Measurements from ENCODE around the gene MACROD1. TPM values are rescaled to one million over a fixed set of nuclear protein-coding genes. Genes with fewer than 3 reads are reported as not detected.
A peak's percentile ranks its signal among the peaks of the same experiment; 100 is the strongest.

The MACROD1 gene
- total and polyA plus RNA-seq, 2 donors (not counting 3 experiments of a cell fraction or from before 2014, with no cell fraction given), result 11.0 to 16.2 TPM

GRCh38 chr11:64094463-64095260 is 71.3 kb downstream of the MACROD1 start:
- ChIA-PET POLR2A (no interaction called here), CTCF (interaction anchor here (1.1 to 2.8 kb wide), 3 partner anchors 8 to 94 kb away, joined by 3 to 18 read pairs (median 6); no protein-coding TSS in a partner anchor)
- Histone ChIP-seq H3K9me1 (replicated peaks; ENCODE audit: control insufficient read depth, extremely low read depth, insufficient read depth, low read length) (no peaks in the 10 kb centered on the region), H3K4me1 (ENCODE audit: control insufficient read depth, extremely low read depth, insufficient read depth, low read length) (peaks cover 15% of the 10 kb centered on the region), H4K20me1 (replicated peaks; ENCODE audit: control insufficient read depth, extremely low read depth, insufficient read depth, low read length) (no peaks in the 10 kb centered on the region), H3K36me3 (ENCODE audit: control insufficient read depth in 2 of 2, extremely low read depth in 1 of 2, insufficient read depth in 2 of 2, low read length in 2 of 2) (no peaks in the 10 kb centered on the region), H3K27ac (ENCODE audit: insufficient read depth, low read depth, low read length) (peak overlapping the region; percentile 47), H2AFZ (ENCODE audit: low read depth, low read length) (peak overlapping the region; percentile 20), H3K9ac (replicated peaks; ENCODE audit: extremely low read depth, insufficient read depth, low read length) (peak overlapping the region; percentile 29), H3K79me2 (ENCODE audit: control insufficient read depth, insufficient read depth, low read length) (no peaks in the 10 kb centered on the region), H3K9me3 (replicated peaks; ENCODE audit: control insufficient read depth, insufficient read depth, low read length) (no peaks in the 10 kb centered on the region), H3K4me3 (replicated peaks in 1 of 3; ENCODE audit: insufficient read depth in 1 of 3, low read depth in 1 of 3, low read length in 3 of 3) (no peak overlapping the region), H3K27me3 (ENCODE audit: control insufficient read depth in 2 of 2, insufficient read depth in 2 of 2, low read length in 2 of 2) (no peaks in the 10 kb centered on the region), H3K4me2 (ENCODE audit: insufficient read depth, low read length) (peak overlapping the region; percentile 25)
- BruUV-seq (replicated peaks), result no TSS peak
- TF ChIP-seq FOS (IDR thresholded peaks at IDR 0.05; ENCODE audit: borderline replicate concordance, insufficient read depth, low read length) (peak; percentile 37), POLR2AphosphoS5 (IDR thresholded peaks at IDR 0.05; ENCODE audit: insufficient read depth, low read depth, low read length) (peak; percentile 28), GATA2 (IDR thresholded peaks at IDR 0.05; ENCODE audit: insufficient read depth, insufficient read length, low read depth, low read length) (no peak)
- dilution Hi-C loops (cut with MboI; ENCODE audit: extremely low pct_ligation_motif_present, low sequenced_read_pairs) (no loop called here), intact Hi-C loops (cut with micrococcal nuclease) (loop anchor here (5.0 kb wide), 1 partner anchor 53 kb away; no protein-coding TSS in a partner anchor)
- DNase-seq (ENCODE audit: low read depth, low spot score) (peak; percentile 25), FAIRE-seq (peak; percentile 87)

GRCh38 chr11:64093233-64094039 is 72.5 kb downstream of the MACROD1 start:
- no TSS peak for BruUV-seq (replicated peaks)
- POLR2A ChIA-PET, result no interaction called here
- intact Hi-C loops (cut with micrococcal nuclease) (loop anchor here (1.0 to 5.0 kb wide), 2 partner anchors 27 to 54 kb away; no protein-coding TSS in a partner anchor), dilution Hi-C loops (cut with MboI; ENCODE audit: extremely low pct_ligation_motif_present, low sequenced_read_pairs) (no loop called here)
- no peak for DNase-seq (ENCODE audit: low read depth, low spot score)
- peaks cover 15% of the 10 kb centered on the region for H3K4me1 ChIP-seq (ENCODE audit: control insufficient read depth, extremely low read depth, insufficient read depth, low read length)
- no peaks in the 10 kb centered on the region for H3K9me3 ChIP-seq (replicated peaks; ENCODE audit: control insufficient read depth, insufficient read depth, low read length)
- H4K20me1 ChIP-seq (replicated peaks; ENCODE audit: control insufficient read depth, extremely low read depth, insufficient read depth, low read length), result no peaks in the 10 kb centered on the region
- CTCF ChIA-PET, result interaction anchor here (2.8 kb wide), 1 partner anchor 93 kb away, joined by 18 read pairs; no protein-coding TSS in a partner anchor
- H3K9me1 ChIP-seq (replicated peaks; ENCODE audit: control insufficient read depth, extremely low read depth, insufficient read depth, low read length), result no peaks in the 10 kb centered on the region
- H3K9ac ChIP-seq (replicated peaks; ENCODE audit: extremely low read depth, insufficient read depth, low read length), result no peak overlapping the region
- no peak overlapping the region for H2AFZ ChIP-seq (ENCODE audit: low read depth, low read length)
- H3K79me2 ChIP-seq (ENCODE audit: control insufficient read depth, insufficient read depth, low read length), result no peaks in the 10 kb centered on the region
- H3K36me3 ChIP-seq (ENCODE audit: control insufficient read depth in 2 of 2, extremely low read depth in 1 of 2, insufficient read depth in 2 of 2, low read length in 2 of 2), result no peaks in the 10 kb centered on the region
- no peak overlapping the region for H3K4me2 ChIP-seq (ENCODE audit: insufficient read depth, low read length)
- TF ChIP-seq POLR2A (IDR thresholded peaks at IDR 0.05; ENCODE audit: low read depth, low read length) (no peak), EZH2 (IDR thresholded peaks at IDR 0.05; ENCODE audit: borderline replicate concordance, low read depth, low read length, severe bottlenecking) (no peak), JUN (IDR thresholded peaks at IDR 0.05; ENCODE audit: borderline replicate concordance, insufficient read depth, insufficient read length, low read depth) (no peak), FOS (IDR thresholded peaks at IDR 0.05; ENCODE audit: borderline replicate concordance, insufficient read depth, low read length) (no peak), POLR2AphosphoS5 (IDR thresholded peaks at IDR 0.05; ENCODE audit: insufficient read depth, low read depth, low read length) (no peak), GATA2 (IDR thresholded peaks at IDR 0.05; ENCODE audit: insufficient read depth, insufficient read length, low read depth, low read length) (no peak), MYC (IDR thresholded peaks at IDR 0.05; ENCODE audit: low read depth, low read length) (no peak)
- TF ChIP-seq, protein P1, sequence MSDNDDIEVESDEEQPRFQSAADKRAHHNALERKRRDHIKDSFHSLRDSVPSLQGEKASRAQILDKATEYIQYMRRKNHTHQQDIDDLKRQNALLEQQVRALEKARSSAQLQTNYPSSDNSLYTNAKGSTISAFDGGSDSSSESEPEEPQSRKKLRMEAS (IDR thresholded peaks at IDR 0.05; ENCODE audit: insufficient read depth, insufficient read length), result no peak
- TF ChIP-seq, protein P2, sequence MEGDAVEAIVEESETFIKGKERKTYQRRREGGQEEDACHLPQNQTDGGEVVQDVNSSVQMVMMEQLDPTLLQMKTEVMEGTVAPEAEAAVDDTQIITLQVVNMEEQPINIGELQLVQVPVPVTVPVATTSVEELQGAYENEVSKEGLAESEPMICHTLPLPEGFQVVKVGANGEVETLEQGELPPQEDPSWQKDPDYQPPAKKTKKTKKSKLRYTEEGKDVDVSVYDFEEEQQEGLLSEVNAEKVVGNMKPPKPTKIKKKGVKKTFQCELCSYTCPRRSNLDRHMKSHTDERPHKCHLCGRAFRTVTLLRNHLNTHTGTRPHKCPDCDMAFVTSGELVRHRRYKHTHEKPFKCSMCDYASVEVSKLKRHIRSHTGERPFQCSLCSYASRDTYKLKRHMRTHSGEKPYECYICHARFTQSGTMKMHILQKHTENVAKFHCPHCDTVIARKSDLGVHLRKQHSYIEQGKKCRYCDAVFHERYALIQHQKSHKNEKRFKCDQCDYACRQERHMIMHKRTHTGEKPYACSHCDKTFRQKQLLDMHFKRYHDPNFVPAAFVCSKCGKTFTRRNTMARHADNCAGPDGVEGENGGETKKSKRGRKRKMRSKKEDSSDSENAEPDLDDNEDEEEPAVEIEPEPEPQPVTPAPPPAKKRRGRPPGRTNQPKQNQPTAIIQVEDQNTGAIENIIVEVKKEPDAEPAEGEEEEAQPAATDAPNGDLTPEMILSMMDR (IDR thresholded peaks at IDR 0.05; ENCODE audit: extremely low read depth in 1 of 2, insufficient read depth in 1 of 2, low read depth in 1 of 2, low read length in 2 of 2), result no peak
- FAIRE-seq, result no peak
- H3K4me3 ChIP-seq (replicated peaks in 1 of 3; ENCODE audit: insufficient read depth in 1 of 3, low read depth in 1 of 3, low read length in 3 of 3), result no peak overlapping the region
- no peak overlapping the region for H3K27ac ChIP-seq (ENCODE audit: insufficient read depth, low read depth, low read length)
- no peaks in the 10 kb centered on the region for H3K27me3 ChIP-seq (ENCODE audit: control insufficient read depth in 2 of 2, insufficient read depth in 2 of 2, low read length in 2 of 2)

Measured in endothelial cell of umbilical vein (primary cell).